HEK293 (cell line): Measurements from ENCODE around the gene MCTP1.

ENCODE experiments used
- CTCF ChIA-PET: fragments of 350-600 bp; formaldehyde crosslinking; extraction: SDS; loops from one replicate; lab custom pipeline; 2021; ENCODE audit warnings: antibody characterized with exemption; lab: Yijun Ruan, JAX
- POLR2A ChIA-PET: fragments of 300-600 bp; formaldehyde crosslinking; extraction: SDS; loops from one replicate; lab custom pipeline; 2020; ENCODE audit warnings: antibody characterized with exemption, inconsistent platforms; lab: Yijun Ruan, JAX
- H3K27ac ChIP-seq: fragments of 200-500 bp; sonication (Bioruptor generic); 2 replicates; pipeline ENCODE4 v1.5.1; 2014; ENCODE audit warnings: low read depth, low read length, control low read depth, inconsistent platforms; ENCODE audit errors: extremely low read depth
- H3K36me3 ChIP-seq, 2 experiments: fragments of 200-500 bp in 1 of 2; sonication (Bioruptor generic) in 1 of 2; 1 replicate in 1 of 2; 2 replicates in 1 of 2; pipeline ENCODE4 v1.5.1; 2014 to 2017; ENCODE audit warnings: inconsistent platforms in 2 of 2, low read length in 2 of 2; ENCODE audit not compliant: control insufficient read depth in 2 of 2, insufficient read depth in 1 of 2
- H3K4me1 ChIP-seq: fragments of 200-500 bp; sonication (Bioruptor generic); 2 replicates; pipeline ENCODE4 v1.5.1; 2014; ENCODE audit warnings: mild to moderate bottlenecking, low read length, inconsistent platforms; ENCODE audit not compliant: control insufficient read depth, insufficient read depth
- H3K4me3 ChIP-seq: 2 replicates; pipeline ENCODE4 v1.5.1; 2011; ENCODE audit warnings: low read depth, mild to moderate bottlenecking, control low read depth, low read length, moderate library complexity
- H3K9me3 ChIP-seq: fragments of 200-500 bp; sonication (Bioruptor generic); 2 replicates; pipeline ENCODE4 v1.5.1; 2014; ENCODE audit warnings: low read depth, low read length, inconsistent platforms; ENCODE audit not compliant: control insufficient read depth, insufficient read depth
- MZF1 ChIP-seq: fragments of 450-650 bp; formaldehyde crosslinking; IDR thresholded peaks from 2 replicates; pipeline ENCODE4 v1.5.1; 2017; ENCODE audit warnings: missing biosample characterization, missing genetic modification characterization, borderline replicate concordance
- SCRT2 ChIP-seq: fragments of 450-650 bp; formaldehyde crosslinking; IDR thresholded peaks from 2 replicates; pipeline ENCODE4 v1.5.1; 2016; ENCODE audit warnings: missing biosample characterization, missing genetic modification characterization
- SP2 ChIP-seq: fragments of 450-650 bp; formaldehyde crosslinking; IDR thresholded peaks from 2 replicates; pipeline ENCODE4 v1.5.1; 2016; ENCODE audit warnings: missing biosample characterization, missing genetic modification characterization
- SP7 ChIP-seq: fragments of 450-650 bp; formaldehyde crosslinking; IDR thresholded peaks from 2 replicates; pipeline ENCODE4 v1.5.1; 2016; ENCODE audit warnings: missing biosample characterization, missing genetic modification characterization
- ZBTB26 ChIP-seq: fragments of 450-650 bp; formaldehyde crosslinking; optimal IDR thresholded peaks from 2 replicates; pipeline ENCODE3; 2016; ENCODE audit warnings: missing biosample characterization, mild to moderate bottlenecking, missing genetic modification characterization
- ZBTB8A ChIP-seq: fragments of 450-650 bp; formaldehyde crosslinking; IDR thresholded peaks from 2 replicates; pipeline ENCODE4 v1.5.1; 2016; ENCODE audit warnings: missing biosample characterization, missing genetic modification characterization
- ZNF133 ChIP-seq: fragments of 450-650 bp; formaldehyde crosslinking; IDR thresholded peaks from 2 replicates; pipeline ENCODE4 v1.5.1; 2016; ENCODE audit warnings: missing biosample characterization, missing genetic modification characterization
- ZNF274 ChIP-seq, 2 experiments: fragments of 200-500 bp in 1 of 2; fragments of 450-650 bp in 1 of 2; sonication (Bioruptor generic) in 1 of 2; formaldehyde crosslinking in 1 of 2; IDR thresholded peaks; 2 replicates each; pipeline versions ENCODE4 v1.5.1 to v1.6.1; 2014 to 2016; ENCODE audit warnings: borderline replicate concordance in 1 of 2, inconsistent platforms in 1 of 2, low read length in 1 of 2, missing biosample characterization in 1 of 2, missing genetic modification characterization in 1 of 2
- ZNF292 ChIP-seq: fragments of 450-650 bp; formaldehyde crosslinking; IDR thresholded peaks from 2 replicates; pipeline ENCODE4 v1.5.1; 2016; ENCODE audit warnings: low read depth, missing biosample characterization, missing genetic modification characterization, borderline replicate concordance
- ZNF398 ChIP-seq: fragments of 450-650 bp; formaldehyde crosslinking; IDR thresholded peaks from 2 replicates; pipeline ENCODE4 v1.5.1; 2017; ENCODE audit warnings: missing biosample characterization, missing genetic modification characterization
- ZNF404 ChIP-seq: fragments of 450-650 bp; formaldehyde crosslinking; IDR thresholded peaks from 2 replicates; pipeline ENCODE4 v1.5.1; 2017; ENCODE audit warnings: missing biosample characterization, missing genetic modification characterization
- ZNF449 ChIP-seq: fragments of 450-650 bp; formaldehyde crosslinking; IDR thresholded peaks from 2 replicates; pipeline ENCODE4 v1.5.1; 2017; ENCODE audit warnings: missing biosample characterization, mild to moderate bottlenecking, missing genetic modification characterization, moderate library complexity
- ZNF48 ChIP-seq: fragments of 450-650 bp; formaldehyde crosslinking; IDR thresholded peaks from 2 replicates; pipeline ENCODE4 v1.5.1; 2016; ENCODE audit warnings: missing biosample characterization, missing genetic modification characterization
- TF ChIP-seq, protein P1 (sequence below): fragments of 450-650 bp; formaldehyde crosslinking; IDR thresholded peaks from 2 replicates; pipeline ENCODE4 v1.5.1; 2016; ENCODE audit warnings: missing biosample characterization, missing genetic modification characterization
- TF ChIP-seq, protein P2 (sequence below): fragments of 450-650 bp; formaldehyde crosslinking; IDR thresholded peaks from 2 replicates; pipeline ENCODE4 v1.5.1; 2016; ENCODE audit warnings: missing biosample characterization, missing genetic modification characterization

Gene MCTP1

GRCh38 chr5:95284572-95285408, at the start of gene MCTP1 (continued):
- TF ChIP-seq ZNF274 (IDR thresholded peaks at IDR 0.05; ENCODE audit: low read length): no peak
- TF ChIP-seq ZNF274 (tag by site-specific recombination; IDR thresholded peaks at IDR 0.05; ENCODE audit: borderline replicate concordance): no peak
- TF ChIP-seq ZNF48 (tag by site-specific recombination): no peak
- peak; percentile 41; the same call in 1 of the 2 replicates for TF ChIP-seq SP2 (tag by site-specific recombination)
- 0 out of 2 replicates have a peak, but pooled peaks have one; percentile 36 for TF ChIP-seq SP7

DNA sequence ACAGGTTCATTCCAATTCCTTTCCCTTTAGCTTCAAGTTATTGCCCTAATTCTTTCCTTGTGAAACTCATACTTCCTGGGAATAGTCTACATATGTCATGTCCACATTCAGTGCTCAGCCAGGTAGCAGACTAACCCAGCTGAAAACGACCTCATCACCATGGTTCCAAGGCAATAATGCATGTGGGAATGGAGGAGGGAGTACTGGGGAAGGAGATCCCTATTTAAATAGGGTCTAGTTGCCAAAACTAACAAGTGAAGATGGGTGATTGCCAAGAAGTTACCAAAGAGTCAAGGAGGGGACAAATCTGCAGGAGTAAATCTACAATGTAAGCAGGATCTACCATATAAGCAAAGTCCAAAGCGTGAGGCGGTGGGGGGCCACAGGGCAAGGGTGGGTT, 47.3 kb upstream of the MCTP1 start:
- Histone ChIP-seq H3K9me3 (no peaks in the 10 kb centered on the region), H3K4me1 (no peaks in the 10 kb centered on the region), H3K4me3 (no peak overlapping the region), H3K36me3 (no peaks in the 10 kb centered on the region), H3K27ac (no peak overlapping the region)
- ChIA-PET POLR2A (no interaction called here), CTCF (interaction anchor here (0.6 kb wide), 1 partner anchor 173 kb away, joined by 4 read pairs; no protein-coding TSS in a partner anchor)
- TF ChIP-seq ZNF449 (tag by site-specific recombination) (0 out of 2 replicates have a peak, but pooled peaks have one; percentile 49), MZF1 (tag by site-specific recombination) (peak; percentile 97), ZBTB26 (tag by site-specific recombination) (no peak), ZNF398 (tag by site-specific recombination) (peak; percentile 30; the same call in 1 of the 2 replicates)
- TF ChIP-seq, protein P1, sequence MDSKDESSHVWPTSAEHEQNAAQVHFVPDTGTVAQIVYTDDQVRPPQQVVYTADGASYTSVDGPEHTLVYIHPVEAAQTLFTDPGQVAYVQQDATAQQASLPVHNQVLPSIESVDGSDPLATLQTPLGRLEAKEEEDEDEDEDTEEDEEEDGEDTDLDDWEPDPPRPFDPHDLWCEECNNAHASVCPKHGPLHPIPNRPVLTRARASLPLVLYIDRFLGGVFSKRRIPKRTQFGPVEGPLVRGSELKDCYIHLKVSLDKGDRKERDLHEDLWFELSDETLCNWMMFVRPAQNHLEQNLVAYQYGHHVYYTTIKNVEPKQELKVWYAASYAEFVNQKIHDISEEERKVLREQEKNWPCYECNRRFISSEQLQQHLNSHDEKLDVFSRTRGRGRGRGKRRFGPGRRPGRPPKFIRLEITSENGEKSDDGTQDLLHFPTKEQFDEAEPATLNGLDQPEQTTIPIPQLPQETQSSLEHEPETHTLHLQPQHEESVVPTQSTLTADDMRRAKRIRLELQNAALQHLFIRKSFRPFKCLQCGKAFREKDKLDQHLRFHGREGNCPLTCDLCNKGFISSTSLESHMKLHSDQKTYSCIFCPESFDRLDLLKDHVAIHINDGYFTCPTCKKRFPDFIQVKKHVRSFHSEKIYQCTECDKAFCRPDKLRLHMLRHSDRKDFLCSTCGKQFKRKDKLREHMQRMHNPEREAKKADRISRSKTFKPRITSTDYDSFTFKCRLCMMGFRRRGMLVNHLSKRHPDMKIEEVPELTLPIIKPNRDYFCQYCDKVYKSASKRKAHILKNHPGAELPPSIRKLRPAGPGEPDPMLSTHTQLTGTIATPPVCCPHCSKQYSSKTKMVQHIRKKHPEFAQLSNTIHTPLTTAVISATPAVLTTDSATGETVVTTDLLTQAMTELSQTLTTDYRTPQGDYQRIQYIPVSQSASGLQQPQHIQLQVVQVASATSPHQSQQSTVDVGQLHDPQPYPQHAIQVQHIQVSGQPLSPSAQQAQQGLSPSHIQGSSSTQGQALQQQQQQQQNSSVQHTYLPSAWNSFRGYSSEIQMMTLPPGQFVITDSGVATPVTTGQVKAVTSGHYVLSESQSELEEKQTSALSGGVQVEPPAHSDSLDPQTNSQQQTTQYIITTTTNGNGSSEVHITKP (tag by site-specific recombination): peak; percentile 84

- H3K4me1 ChIP-seq: no peaks in the 10 kb centered on the region
- H3K4me3 ChIP-seq: no peak overlapping the region
- ChIA-PET CTCF (no interaction called here), POLR2A (no interaction called here)
- TF ChIP-seq ZBTB8A (tag by site-specific recombination): no peak
- peak; percentile 76 for TF ChIP-seq SCRT2
- TF ChIP-seq ZNF404 (tag by site-specific recombination): 0 out of 2 replicates have a peak, but pooled peaks have one; percentile 7
- TF ChIP-seq ZNF292 (tag by site-specific recombination): no peak
- TF ChIP-seq, protein P2, sequence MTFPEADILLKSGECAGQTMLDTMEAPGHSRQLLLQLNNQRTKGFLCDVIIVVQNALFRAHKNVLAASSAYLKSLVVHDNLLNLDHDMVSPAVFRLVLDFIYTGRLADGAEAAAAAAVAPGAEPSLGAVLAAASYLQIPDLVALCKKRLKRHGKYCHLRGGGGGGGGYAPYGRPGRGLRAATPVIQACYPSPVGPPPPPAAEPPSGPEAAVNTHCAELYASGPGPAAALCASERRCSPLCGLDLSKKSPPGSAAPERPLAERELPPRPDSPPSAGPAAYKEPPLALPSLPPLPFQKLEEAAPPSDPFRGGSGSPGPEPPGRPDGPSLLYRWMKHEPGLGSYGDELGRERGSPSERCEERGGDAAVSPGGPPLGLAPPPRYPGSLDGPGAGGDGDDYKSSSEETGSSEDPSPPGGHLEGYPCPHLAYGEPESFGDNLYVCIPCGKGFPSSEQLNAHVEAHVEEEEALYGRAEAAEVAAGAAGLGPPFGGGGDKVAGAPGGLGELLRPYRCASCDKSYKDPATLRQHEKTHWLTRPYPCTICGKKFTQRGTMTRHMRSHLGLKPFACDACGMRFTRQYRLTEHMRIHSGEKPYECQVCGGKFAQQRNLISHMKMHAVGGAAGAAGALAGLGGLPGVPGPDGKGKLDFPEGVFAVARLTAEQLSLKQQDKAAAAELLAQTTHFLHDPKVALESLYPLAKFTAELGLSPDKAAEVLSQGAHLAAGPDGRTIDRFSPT: no peak
- TF ChIP-seq ZNF133 (tag by site-specific recombination): 0 out of 2 replicates have a peak, but pooled peaks have one; percentile 11
- H3K36me3 ChIP-seq: no peaks in the 10 kb centered on the region
- H3K9me3 ChIP-seq: no peaks in the 10 kb centered on the region
- no peak overlapping the region for H3K27ac ChIP-seq
These were observed 46.5 kb upstream of the MCTP1 start for GRCh38 chr5:95331358-95331757.
